A549 (cell line): Measurements from ENCODE around the gene SHC1. TPM values are rescaled to one million over a fixed set of nuclear protein-coding genes. Genes with fewer than 3 reads are reported as not detected.

ENCODE experiments used
- ATAC-seq, 2 experiments: fragments of 200-7000 bp in 1 of 2; fragments of >200 bp in 1 of 2; cut with Nextera tagmentation in 1 of 2; cut with Tn5 transposase in 1 of 2; 3 replicates each; pipeline versions ENCODE4 v1.8.0 to v1.9.1; 2018 to 2020; ENCODE audit warnings: mild to moderate bottlenecking in 1 of 2, moderate library complexity in 1 of 2
- CTCF ChIA-PET: fragments of 300-600 bp; sonication (Branson Sonifier 250); formaldehyde crosslinking; extraction: SDS; loops from one replicate; lab custom pipeline; 2021; ENCODE audit warnings: antibody characterized with exemption, inconsistent platforms; lab: Yijun Ruan, JAX
- POLR2A ChIA-PET: fragments of 350-600 bp; formaldehyde crosslinking; extraction: SDS; loops from one replicate; lab custom pipeline; 2021; ENCODE audit warnings: antibody characterized with exemption, inconsistent platforms; lab: Yijun Ruan, JAX
- DNase-seq, 2 experiments: peaks; one replicate each; pipeline versions ENCODE4 v3.0.0 to v3.0.0-alpha.2; 2011 to 2016; ENCODE audit warnings: low read depth in 1 of 2, low spot score in 1 of 2
- FAIRE-seq: peaks from 2 replicates; lab custom pipeline; 2011; peaks lifted over from hg19 to GRCh38; lab: Jason Lieb, UNC
- H3K27ac ChIP-seq, 2 experiments: fragments of >200 bp; sonication (Bioruptor Twin); formaldehyde crosslinking; 3 replicates each; pipeline ENCODE4 v1.5.1; 2016 to 2017
- H3K4me1 ChIP-seq: fragments of >200 bp; sonication (Bioruptor Twin); formaldehyde crosslinking; 3 replicates; pipeline ENCODE4 v1.6.1; 2016
- H3K4me2 ChIP-seq: fragments of >200 bp; sonication (Bioruptor Twin); formaldehyde crosslinking; 3 replicates; pipeline ENCODE4 v1.6.1; 2016
- H3K4me3 ChIP-seq: fragments of >200 bp; sonication (Bioruptor Twin); formaldehyde crosslinking; 3 replicates; pipeline ENCODE4 v1.5.1; 2016
- H3K9me3 ChIP-seq: fragments of >200 bp; sonication (Bioruptor Twin); formaldehyde crosslinking; 3 replicates; pipeline ENCODE4 v1.6.1; 2016
- BHLHE40 ChIP-seq: IDR thresholded peaks from 2 replicates; pipeline ENCODE4 v1.6.1; 2012; ENCODE audit warnings: low read depth, low read length, inconsistent platforms
- CBX2 ChIP-seq: fragments of 200-600 bp; sonication (generic); IDR thresholded peaks from 2 replicates; pipeline ENCODE4 v1.6.1; 2016; ENCODE audit warnings: low read depth, mild to moderate bottlenecking, borderline replicate concordance
- CEBPB ChIP-seq, 2 experiments: fragments of >200 bp in 1 of 2; sonication (Bioruptor Twin) in 1 of 2; formaldehyde crosslinking in 1 of 2; IDR thresholded peaks; 2 replicates each; pipeline ENCODE4 v1.6.1; 2012 to 2016
- CHD2 ChIP-seq: fragments of 150-350 bp; IDR thresholded peaks from 2 replicates; pipeline ENCODE4 v1.6.1; 2014; ENCODE audit warnings: low read length; ENCODE audit not compliant: partially characterized antibody
- E2F6 ChIP-seq: IDR thresholded peaks from 2 replicates; pipeline ENCODE4 v1.6.1; 2012; ENCODE audit warnings: low read depth, borderline replicate concordance
- EHF ChIP-seq: fragments of 250-450 bp; sonication (Bioruptor Pico); IDR thresholded peaks from 2 replicates; pipeline ENCODE4 v1.5.0; 2020; ENCODE audit warnings: mild to moderate bottlenecking
- FOSL2 ChIP-seq, 2 experiments: fragments of 450-650 bp in 1 of 2; fragments of >200 bp in 1 of 2; sonication (Bioruptor Twin) in 1 of 2; formaldehyde crosslinking; IDR thresholded peaks; 2 replicates each; pipeline versions ENCODE4 v1.5.0 to v1.6.1; 2016 to 2020; ENCODE audit warnings: mild to moderate bottlenecking in 1 of 2, moderate library complexity in 1 of 2
- HEYL ChIP-seq: fragments of 250-450 bp; sonication (Bioruptor Pico); IDR thresholded peaks from 2 replicates; pipeline ENCODE4 v1.8.0; 2021; ENCODE audit warnings: mild to moderate bottlenecking, moderate library complexity
- HOXB13 ChIP-seq: fragments of 250-450 bp; sonication (Bioruptor Pico); IDR thresholded peaks from 2 replicates; pipeline ENCODE4 v1.5.0; 2020; ENCODE audit warnings: low read depth, mild to moderate bottlenecking, moderate library complexity
- HOXB5 ChIP-seq: fragments of 250-450 bp; sonication (Bioruptor Pico); IDR thresholded peaks from 2 replicates; pipeline ENCODE4 v1.5.0; 2020; ENCODE audit warnings: mild to moderate bottlenecking, moderate library complexity
- JUN ChIP-seq, 2 experiments: fragments of >200 bp; sonication (Bioruptor Twin); formaldehyde crosslinking; IDR thresholded peaks; 2 replicates in 1 of 2; 3 replicates in 1 of 2; pipeline ENCODE4 v1.6.1; 2016 to 2017
- MAFK ChIP-seq: fragments of 450-650 bp; IDR thresholded peaks from 2 replicates; pipeline ENCODE4 v1.6.1; 2014; ENCODE audit not compliant: partially characterized antibody
- MAX ChIP-seq: IDR thresholded peaks from 2 replicates; pipeline ENCODE4 v1.6.1; 2012
- NFE2L2 ChIP-seq: fragments of 150-350 bp; conservative IDR thresholded peaks from 2 replicates; pipeline ENCODE4 v1.6.1; 2014; ENCODE audit warnings: low read length
- NR3C1 ChIP-seq: fragments of >200 bp; sonication (Bioruptor Twin); formaldehyde crosslinking; IDR thresholded peaks from 3 replicates; pipeline ENCODE4 v1.6.1; 2017
- PBX3 ChIP-seq: IDR thresholded peaks from 2 replicates; pipeline ENCODE4 v1.6.1; 2012
- PHF8 ChIP-seq: fragments of 200-600 bp; sonication (generic); IDR thresholded peaks from 2 replicates; pipeline ENCODE4 v1.6.1; 2016; ENCODE audit warnings: low read depth, mild to moderate bottlenecking, antibody characterized with exemption, moderate library complexity, borderline replicate concordance
- POLR2A ChIP-seq: IDR thresholded peaks from 2 replicates; pipeline ENCODE4 v1.6.1; 2012; ENCODE audit warnings: mild to moderate bottlenecking, low read length
- POLR2AphosphoS2 ChIP-seq: conservative IDR thresholded peaks from 2 replicates; pipeline ENCODE4 v1.6.1; 2012; ENCODE audit warnings: low read length, improper control_type of control experiment, inconsistent platforms
- RARB ChIP-seq: fragments of 250-450 bp; sonication (Bioruptor Pico); IDR thresholded peaks from 2 replicates; pipeline ENCODE4 v1.8.0; 2021; ENCODE audit warnings: mild to moderate bottlenecking, moderate library complexity
- RCOR1 ChIP-seq: fragments of 150-350 bp; IDR thresholded peaks from 2 replicates; pipeline ENCODE4 v1.6.1; 2014; ENCODE audit warnings: antibody characterized with exemption, low read length, low read depth
- RNF2 ChIP-seq: fragments of 200-600 bp; sonication (generic); IDR thresholded peaks from 2 replicates; pipeline ENCODE4 v1.6.1; 2016; ENCODE audit warnings: low read depth, mild to moderate bottlenecking, antibody characterized with exemption, moderate library complexity, borderline replicate concordance
- USF2 ChIP-seq: fragments of 450-650 bp; IDR thresholded peaks from 2 replicates; pipeline ENCODE4 v1.6.1; 2014; ENCODE audit warnings: antibody characterized with exemption
- ZC3H11A ChIP-seq: fragments of 450-650 bp; IDR thresholded peaks from 2 replicates; pipeline ENCODE4 v1.6.1; 2014; ENCODE audit warnings: antibody characterized with exemption, mild to moderate bottlenecking
- ZFP36 ChIP-seq: fragments of 450-650 bp; IDR thresholded peaks from 2 replicates; pipeline ENCODE4 v1.6.1; 2014; ENCODE audit warnings: borderline replicate concordance; ENCODE audit not compliant: partially characterized antibody
- ZNF302 ChIP-seq: fragments of 250-450 bp; sonication (Bioruptor Pico); IDR thresholded peaks from 2 replicates; pipeline ENCODE4 v1.9.0; 2021; ENCODE audit warnings: inconsistent platforms, mild to moderate bottlenecking, moderate library complexity
- ZSCAN20 ChIP-seq: fragments of 250-450 bp; sonication (Bioruptor Pico); IDR thresholded peaks from 2 replicates; pipeline ENCODE4 v1.8.0; 2022; ENCODE audit warnings: mild to moderate bottlenecking, moderate library complexity
- WGBS: methylation state at CpG from one replicate; pipeline ENCODE4 v1.1.6; 2017; ENCODE audit errors: missing lambda C conversion rate; 5-methylcytosine and 5-hydroxymethylcytosine counted together
- polyA plus RNA-seq, 4 experiments: library from polyadenylated mRNA; depleted of rRNA in 3 of 4; stranded (reverse); fragments of >200 nt; fragmentation: RNase III in 1 of 4; extraction: RNeasy Plus Mini Kit Qiagen cat#74134 plus additional on column Dnase treatment in 1 of 4; gene quantifications; 2 replicates in 3 of 4; 3 replicates in 1 of 4; pipeline ENCODE4 v1.2.3, GENCODE V29; 2011 to 2017

Gene SHC1
- polyA plus RNA-seq, 2 of the 4 experiments (the other 2 are of a cell fraction): 118 to 174 TPM

- peak overlapping the region; percentile 41 for H3K4me2 ChIP-seq
- 32% methylated on average over 11 of the region's 11 CpGs for WGBS
- DNase-seq: peak; percentile 55 to 72
- TF ChIP-seq PHF8: no peak
- TF ChIP-seq ZSCAN20: no peak
- no peak for TF ChIP-seq RARB (CRISPR knock-in tag)
- TF ChIP-seq POLR2AphosphoS2: no peak
- no peak for TF ChIP-seq HOXB13 (CRISPR knock-in tag)
- TF ChIP-seq CHD2: no peak
- TF ChIP-seq CEBPB (IDR thresholded peaks at IDR 0.05): no peak
- no peak for TF ChIP-seq ZFP36
- no peak for TF ChIP-seq E2F6
- TF ChIP-seq NR3C1: no peak
- no peak for TF ChIP-seq ZNF302 (CRISPR knock-in tag)
- TF ChIP-seq MAFK: no peak
- TF ChIP-seq HOXB5: no peak
- TF ChIP-seq ZC3H11A: no peak
- no peak for TF ChIP-seq HEYL (CRISPR knock-in tag)
- TF ChIP-seq NFE2L2: no peak
- TF ChIP-seq BHLHE40: no peak
- TF ChIP-seq RNF2: no peak
- TF ChIP-seq, all 56 proteins: peak for 0
- Histone ChIP-seq H3K4me1 (peaks cover 18% of the 10 kb centered on the region), H3K9me3 (no peaks in the 10 kb centered on the region), H3K4me3 (no peak overlapping the region), H3K27ac (peak overlapping the region; percentile 49 to 74; a peak in 5 of 6 replicates)
- ChIA-PET POLR2A (no interaction called here), CTCF (interaction anchor here (0.7 to 1.0 kb wide), 2 partner anchors 12 to 372 kb away, joined by 3 to 4 read pairs; no protein-coding TSS in a partner anchor)
- ATAC-seq (peak; percentile 5 to 14; a peak in 1 of 6 replicates), FAIRE-seq (no peak)
These were observed 38.5 kb downstream of the SHC1 start for GRCh38 chr1:154931940-154932487.

GRCh38 chr1:154926201-154926600, 44.3 kb downstream of the SHC1 start:
- CTCF ChIA-PET: interaction anchor here (1.0 to 2.3 kb wide), 5 partner anchors 10 to 257 kb away, joined by 3 to 10 read pairs (median 4); partner anchors contain the start of gene PMVK
- Histone ChIP-seq H3K4me1 (no peaks in the 10 kb centered on the region), H3K4me3 (no peak overlapping the region), H3K27ac (no peak overlapping the region), H3K9me3 (no peaks in the 10 kb centered on the region), H3K4me2 (no peak overlapping the region)
- ATAC-seq (no peak), FAIRE-seq (no peak)
- TF ChIP-seq EHF (CRISPR knock-in tag): no peak
- no peak for TF ChIP-seq USF2
- TF ChIP-seq MAX: no peak
- TF ChIP-seq PBX3: no peak
- TF ChIP-seq JUN (IDR thresholded peaks at IDR 0.05): no peak
- TF ChIP-seq FOSL2 (IDR thresholded peaks at IDR 0.05): no peak
- TF ChIP-seq FOSL2 (CRISPR knock-in tag; IDR thresholded peaks at IDR 0.05): no peak
- TF ChIP-seq E2F6: no peak
- TF ChIP-seq HEYL (CRISPR knock-in tag): no peak
- no peak for TF ChIP-seq CBX2
- TF ChIP-seq POLR2A: no peak
- no peak for TF ChIP-seq RCOR1
- TF ChIP-seq PHF8: no peak
- TF ChIP-seq, all 56 proteins: peak for 0
- no peak for DNase-seq
- 90% methylated on average over 13 of the region's 13 CpGs for WGBS
- POLR2A ChIA-PET: no interaction called here
